Thymus (tissue), 11 donors: ENCODE results near the gene QRFPR. TPM values are rescaled to one million over a fixed set of nuclear protein-coding genes. Genes with fewer than 3 reads are reported as not detected.
A peak's percentile ranks its signal among the peaks of the same experiment; 100 is the strongest.
"Not testable (repeated sequence)": the region's sequence is repeated elsewhere in the genome, so short reads cannot be mapped to it uniquely, and the experiment has no call there.

Source experiments
- DNase-seq, 9 donors: peaks; one replicate each; pipeline ENCODE4 v3.0.0-alpha.2; 2013; ENCODE audit warnings: low spot score in 9 of 9, low read depth in 6 of 9, missing footprints in 1 of 9
- H3K27ac ChIP-seq, 2 donors: one replicate each; pipeline ENCODE4 v1.5.1; 2013; ENCODE audit warnings: control low read depth in 1 of 2, low read depth in 1 of 2, low read length in 1 of 2, mild to moderate bottlenecking in 1 of 2, moderate library complexity in 1 of 2
- H3K27me3 ChIP-seq, 2 donors: one replicate each; pipeline ENCODE4 v1.5.1; 2013; ENCODE audit warnings: low read length in 1 of 2; ENCODE audit not compliant: control insufficient read depth in 2 of 2, insufficient read depth in 1 of 2
- H3K36me3 ChIP-seq, 2 donors: one replicate each; pipeline ENCODE4 v1.5.1; 2013; ENCODE audit warnings: low read length in 1 of 2, mild to moderate bottlenecking in 1 of 2, moderate library complexity in 1 of 2; ENCODE audit not compliant: control insufficient read depth in 2 of 2, insufficient read depth in 2 of 2
- H3K4me1 ChIP-seq, 2 donors: one replicate each; pipeline ENCODE4 v1.5.1; 2013; ENCODE audit warnings: low read length in 2 of 2; ENCODE audit not compliant: control insufficient read depth in 2 of 2, insufficient read depth in 2 of 2
- H3K4me3 ChIP-seq, 2 donors: one replicate each; pipeline ENCODE4 v1.5.1; 2013; ENCODE audit warnings: low read length in 2 of 2, control low read depth in 1 of 2, mild to moderate bottlenecking in 1 of 2
- H3K9me3 ChIP-seq, 2 donors: one replicate each; pipeline ENCODE4 v1.5.1; 2013; ENCODE audit warnings: low read length in 1 of 2, mild to moderate bottlenecking in 1 of 2; ENCODE audit not compliant: control insufficient read depth in 2 of 2, insufficient read depth in 1 of 2
- WGBS: extraction: QIAGEN DNeasy Blood & Tissue Kit; methylation state at CpG from one replicate; pipeline ENCODE4 v1.1.7; 2013; 5-methylcytosine and 5-hydroxymethylcytosine counted together
- polyA plus RNA-seq: library from polyadenylated mRNA; stranded (reverse); fragments of 200-250 nt; gene quantifications from one replicate; pipeline ENCODE4 v1.2.3, GENCODE V29; 2013
- total RNA-seq: library from RNA; stranded (reverse); fragments of 120-200 nt; gene quantifications from one replicate; pipeline ENCODE4 v1.2.4, GENCODE V29; 2013
- donor health status: healthy.

Gene QRFPR
- total and polyA plus RNA-seq, 2 donors, result 0.09 to 0.24 TPM

DNA sequence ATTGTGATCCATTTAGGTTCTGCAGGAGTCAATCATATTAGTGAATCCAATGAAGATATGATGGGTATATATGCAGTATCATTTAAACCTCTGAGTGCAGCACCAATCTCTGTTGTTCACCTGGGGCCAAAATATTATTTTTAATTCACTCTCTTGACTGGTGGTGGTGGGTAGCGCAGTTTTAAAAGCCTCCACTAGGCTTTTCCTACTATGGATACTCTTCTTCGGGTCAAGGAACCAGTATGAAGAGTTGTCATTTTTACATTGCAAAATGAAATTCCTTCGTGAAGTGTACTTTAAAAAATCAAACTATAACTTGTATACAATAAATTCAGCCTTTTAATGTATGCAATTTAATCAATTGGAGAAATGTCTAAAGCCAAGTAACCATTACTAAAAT lies 56.5 kb downstream of the QRFPR start:
- Histone ChIP-seq H3K4me3 (no peak overlapping the region), H3K27me3 (no peaks in the 10 kb centered on the region), H3K27ac (no peak overlapping the region), H3K4me1 (no peaks in the 10 kb centered on the region), H3K9me3 (no peaks in the 10 kb centered on the region), H3K36me3 (no peaks in the 10 kb centered on the region)
- DNase-seq, result no peak
- 92% methylated on average over 3 of the region's 3 CpGs for WGBS

DNA sequence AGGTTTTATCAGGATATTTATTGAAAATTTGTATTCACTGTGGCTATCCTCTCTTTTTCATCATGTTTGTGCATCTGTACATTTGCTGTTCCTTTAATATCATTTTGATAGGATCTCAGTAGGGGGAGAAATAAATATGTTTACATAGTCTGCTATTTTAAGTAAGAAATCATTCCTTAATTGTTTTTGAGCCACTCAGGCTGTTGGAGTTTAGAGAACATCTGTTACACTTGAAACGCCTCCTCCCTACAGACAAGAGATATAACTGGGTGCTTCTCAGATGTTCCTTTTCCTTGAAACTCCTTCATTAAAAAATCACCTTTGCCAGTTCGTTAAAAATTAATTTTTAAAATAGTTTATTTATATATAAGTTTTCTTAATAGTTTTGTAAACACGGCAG lies 59.4 kb downstream of the QRFPR start:
- 85% methylated on average over 3 of the region's 3 CpGs for WGBS

DNA sequence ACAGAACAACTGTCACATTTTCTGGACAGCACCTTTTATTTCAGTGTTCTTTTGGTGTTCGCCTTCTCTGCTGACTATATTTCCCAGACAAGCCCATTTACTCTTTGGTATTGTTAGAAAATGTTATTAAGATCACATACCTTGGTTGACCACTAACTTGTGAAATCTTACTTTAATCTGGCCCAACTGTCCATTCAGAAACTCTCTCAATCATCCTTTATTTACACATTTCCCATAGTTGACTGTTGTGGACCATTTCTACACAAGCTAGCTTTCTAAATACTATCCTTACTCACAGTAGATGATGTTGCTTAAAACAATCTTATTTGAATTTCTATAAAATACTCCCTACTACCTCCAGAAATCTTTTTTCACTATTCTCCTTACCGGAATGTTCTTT lies 64.7 kb downstream of the QRFPR start:
- no peaks in the 10 kb centered on the region for H3K4me1 ChIP-seq
- 95% methylated on average over 2 of the region's 2 CpGs for WGBS
- no peak overlapping the region for H3K27ac ChIP-seq
- H3K27me3 ChIP-seq, result no peaks in the 10 kb centered on the region
- no peak overlapping the region for H3K4me3 ChIP-seq
- no peaks in the 10 kb centered on the region for H3K9me3 ChIP-seq
- H3K36me3 ChIP-seq, result no peaks in the 10 kb centered on the region
- DNase-seq, result no peak

More for the DNA sequence above, 59.4 kb downstream of the QRFPR start:
- Histone ChIP-seq H3K9me3 (no peaks in the 10 kb centered on the region), H3K4me3 (no peak overlapping the region), H3K36me3 (no peaks in the 10 kb centered on the region), H3K4me1 (no peaks in the 10 kb centered on the region), H3K27ac (no peak overlapping the region), H3K27me3 (no peaks in the 10 kb centered on the region)
- DNase-seq, result no peak

DNA sequence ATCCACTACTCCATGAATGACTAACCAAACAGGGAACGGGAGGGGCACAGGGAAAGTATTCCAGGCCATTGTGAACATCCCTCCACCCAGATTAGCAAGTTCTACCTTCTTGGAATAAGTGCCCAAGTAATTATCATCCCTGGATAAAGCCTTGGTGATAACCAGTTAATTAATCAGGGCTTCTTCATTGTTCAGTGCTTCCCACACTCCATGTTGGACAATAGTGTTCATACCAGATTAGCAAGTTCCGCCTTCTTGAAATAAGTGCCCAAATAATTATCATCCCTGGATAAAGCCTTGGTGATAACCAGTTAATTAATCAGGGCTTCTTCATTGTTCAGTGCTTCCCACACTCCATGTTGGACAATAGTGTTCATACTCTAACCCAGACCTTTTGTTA lies 67.4 kb downstream of the QRFPR start:
- WGBS, result 92% methylated on average over 2 of the region's 2 CpGs

DNA sequence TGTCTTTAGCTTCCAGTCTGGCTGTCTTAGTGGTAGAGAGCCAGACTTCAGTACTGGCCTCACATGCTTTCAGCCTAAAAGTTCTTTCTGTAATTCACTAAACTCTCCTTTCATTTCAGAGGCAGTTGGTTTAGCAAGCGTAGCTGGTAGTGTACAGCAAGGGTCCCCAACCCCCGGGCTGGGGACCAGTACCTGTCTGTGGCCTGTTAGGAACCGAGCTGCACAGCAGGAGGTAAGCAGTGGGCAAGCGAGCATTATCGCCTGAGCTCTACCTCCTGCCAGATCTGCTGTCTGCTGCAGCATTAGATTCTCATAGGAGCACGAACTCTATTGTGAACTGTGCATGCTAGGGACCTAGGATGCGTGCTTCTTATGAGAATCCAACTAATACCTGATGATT lies 72.0 kb downstream of the QRFPR start:
- H3K36me3 ChIP-seq, result no peaks in the 10 kb centered on the region
- H3K4me3 ChIP-seq, result no peak overlapping the region
- H3K27me3 ChIP-seq, result no peaks in the 10 kb centered on the region
- no peaks in the 10 kb centered on the region for H3K4me1 ChIP-seq
- DNase-seq, result no peak
- 96% methylated on average over 7 of the region's 7 CpGs for WGBS
- no peak overlapping the region for H3K27ac ChIP-seq
- no peaks in the 10 kb centered on the region for H3K9me3 ChIP-seq

More for the DNA sequence above, 67.4 kb downstream of the QRFPR start:
- H3K4me3 ChIP-seq, H3K27me3 ChIP-seq, H3K27ac ChIP-seq, H3K4me1 ChIP-seq, H3K36me3 ChIP-seq, H3K9me3 ChIP-seq, DNase-seq: not testable (repeated sequence)

DNA sequence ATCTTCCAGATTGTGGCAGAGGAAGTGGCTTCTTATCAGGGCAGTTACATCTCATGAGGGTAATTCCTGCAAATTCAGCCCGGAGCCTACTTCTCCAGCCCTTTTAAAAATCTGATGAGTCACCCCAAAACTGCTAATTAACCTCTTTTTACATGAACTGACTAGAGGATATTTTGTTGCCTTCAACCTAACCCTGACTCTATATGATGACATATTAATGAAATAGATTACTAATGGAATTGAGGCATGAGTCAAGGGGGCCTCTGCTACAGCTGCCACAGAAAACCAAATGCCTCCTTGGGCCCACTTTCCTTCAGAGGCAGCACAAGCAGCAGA lies 72.5 kb downstream of the QRFPR start:
- H3K9me3 ChIP-seq, result no peaks in the 10 kb centered on the region
- no peak overlapping the region for H3K27ac ChIP-seq
- no peaks in the 10 kb centered on the region for H3K36me3 ChIP-seq
- no peak for DNase-seq
- no peak overlapping the region for H3K4me3 ChIP-seq
- 9% methylated on average over 1 of the region's 1 CpG for WGBS
- H3K4me1 ChIP-seq, result no peaks in the 10 kb centered on the region
- no peaks in the 10 kb centered on the region for H3K27me3 ChIP-seq

DNA sequence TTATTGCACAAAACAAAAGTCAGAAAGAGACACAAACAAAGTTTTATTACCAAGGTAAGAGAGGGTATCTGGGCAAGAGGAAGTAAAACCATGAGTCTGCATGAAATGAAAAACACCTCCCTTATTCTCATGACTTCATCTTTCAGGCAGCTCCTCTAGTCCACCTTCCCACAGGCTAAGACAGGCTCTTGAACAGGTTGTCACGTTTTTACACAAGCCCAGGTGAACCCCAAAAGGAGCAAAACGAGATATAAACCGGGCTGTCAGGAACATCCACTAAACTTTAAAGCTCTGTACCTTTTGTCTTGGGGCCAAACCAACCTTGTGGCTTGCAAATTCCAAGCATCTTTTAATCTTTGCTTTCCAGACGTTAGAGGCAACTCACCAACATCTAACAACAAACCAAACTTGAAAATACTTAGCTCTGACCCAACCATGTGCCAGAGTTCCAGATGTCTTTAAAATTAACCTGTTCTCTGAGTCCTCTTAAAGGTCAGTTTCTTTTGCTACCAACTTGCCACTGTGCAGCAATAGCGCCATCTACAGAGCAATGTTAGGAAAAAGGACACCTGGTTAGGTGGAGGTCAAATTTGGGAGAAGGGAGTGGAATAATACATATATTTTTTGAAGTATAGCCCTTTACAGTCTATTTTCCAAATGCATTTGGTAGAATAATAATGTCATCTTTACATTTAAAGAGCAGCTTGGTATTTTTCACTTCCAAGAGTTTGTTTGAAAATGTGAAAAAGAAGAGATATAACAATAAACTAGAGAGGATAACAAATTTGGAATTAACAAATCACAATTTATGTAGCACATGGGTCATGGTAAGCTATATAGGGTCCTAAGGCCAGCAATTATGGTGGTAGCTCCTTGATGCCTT lies 73.1 kb downstream of the QRFPR start:
- no peak overlapping the region for H3K27ac ChIP-seq
- WGBS, result 7% methylated on average over 5 of the region's 5 CpGs
- no peaks in the 10 kb centered on the region for H3K36me3 ChIP-seq
- peak in 7 of 9 donors; percentile 2 to 62 (median 22) for DNase-seq
- H3K9me3 ChIP-seq, result no peaks in the 10 kb centered on the region
- H3K27me3 ChIP-seq, result no peaks in the 10 kb centered on the region
- no peak overlapping the region for H3K4me3 ChIP-seq
- no peaks in the 10 kb centered on the region for H3K4me1 ChIP-seq

DNA sequence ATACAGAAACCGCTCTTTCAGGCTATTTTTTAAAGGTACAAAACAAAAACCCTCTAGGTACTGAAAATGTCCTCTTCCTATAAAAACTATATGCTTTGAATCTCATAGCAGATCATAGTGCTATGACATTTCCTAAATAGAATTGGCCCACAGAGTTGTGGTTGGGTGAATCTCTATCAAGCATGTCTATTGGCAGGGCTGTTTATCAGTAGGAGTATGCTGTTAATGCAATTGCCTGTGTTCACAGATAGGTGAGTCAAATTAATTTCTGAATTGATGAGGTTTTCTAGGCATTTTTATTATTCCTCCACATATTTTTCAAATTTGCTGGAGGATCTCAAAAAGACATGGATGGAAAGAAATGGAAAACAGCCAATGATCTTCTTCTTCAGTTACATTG lies 73.9 kb downstream of the QRFPR start:
- Histone ChIP-seq H3K9me3 (no peaks in the 10 kb centered on the region), H3K4me3 (no peak overlapping the region), H3K36me3 (no peaks in the 10 kb centered on the region), H3K27me3 (no peaks in the 10 kb centered on the region), H3K27ac (no peak overlapping the region), H3K4me1 (no peaks in the 10 kb centered on the region)
- WGBS, result 80% methylated on average over 1 of the region's 1 CpG
- no peak for DNase-seq

DNA sequence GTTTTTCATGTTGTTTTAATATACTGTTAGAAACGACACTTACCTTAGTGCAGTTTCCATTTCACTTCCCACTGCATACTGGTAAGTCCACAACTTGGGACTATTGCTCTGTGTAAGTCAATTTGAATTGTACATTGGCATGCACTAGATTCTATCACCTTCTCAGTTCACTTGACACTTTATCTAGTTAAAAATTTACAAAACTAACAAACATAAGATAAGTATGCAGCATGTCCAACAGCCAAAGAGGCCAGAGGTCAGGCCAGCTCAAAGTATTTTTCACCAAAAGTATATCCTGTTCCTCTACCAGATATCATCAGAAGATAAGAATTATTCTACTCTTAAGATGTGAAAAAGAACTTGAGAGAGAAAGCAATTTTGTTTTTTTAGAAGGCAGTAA lies 75.9 kb downstream of the QRFPR start:
- no peaks in the 10 kb centered on the region for H3K36me3 ChIP-seq
- no peak for DNase-seq
- no peak overlapping the region for H3K4me3 ChIP-seq
- H3K4me1 ChIP-seq, result no peaks in the 10 kb centered on the region
- H3K27me3 ChIP-seq, result no peaks in the 10 kb centered on the region
- H3K9me3 ChIP-seq, result no peaks in the 10 kb centered on the region
- 91% methylated on average over 1 of the region's 1 CpG for WGBS
- no peak overlapping the region for H3K27ac ChIP-seq
